Gastroesophageal sphincter (tissue), 2 donors: ENCODE measurements around the gene G6PC3.

Experiments used
- EP300 ChIP-seq: sonication (generic); formaldehyde crosslinking; IDR thresholded peaks from one replicate; pipeline ENCODE4 v1.6.1; 2017; ENCODE audit warnings: antibody characterized with exemption, mild to moderate bottlenecking
- POLR2A ChIP-seq, 2 donors: fragments of 450-650 bp; IDR thresholded peaks; one replicate each; pipeline ENCODE4 v1.6.1; 2017; ENCODE audit warnings: antibody characterized with exemption in 2 of 2, mild to moderate bottlenecking in 2 of 2, moderate library complexity in 1 of 2
- POLR2AphosphoS5 ChIP-seq: sonication (generic); formaldehyde crosslinking; IDR thresholded peaks from one replicate; pipeline ENCODE4 v1.6.1; 2017; ENCODE audit warnings: antibody characterized with exemption

GRCh38 chr17:44074231-44074910 lies 3.8 kb downstream of the G6PC3 start:
- TF ChIP-seq POLR2A (IDR thresholded peaks at IDR 0.05) (no peak), EP300 (no peak), POLR2AphosphoS5 (no peak)
